CMK (cell line): ENCODE measurements around the gene CCNG2.
A peak's percentile ranks its signal among the peaks of the same experiment; 100 is the strongest.

Experiments
- DNase-seq: peaks from one replicate; pipeline ENCODE4 v3.0.0-alpha.2; 2010; ENCODE audit warnings: low read depth

Gene CCNG2

GRCh38 chr4:77147079-77147782, 9.8 kb upstream of the CCNG2 start:
- DNase-seq: no peak

- DNase-seq: no peak
These were observed 8.9 kb upstream of the CCNG2 start for GRCh38 chr4:77148078-77148477.

- DNase-seq: no peak
These were observed 7.2 kb upstream of the CCNG2 start for GRCh38 chr4:77149789-77150188.

- DNase-seq: no peak
These were observed 5.8 kb upstream of the CCNG2 start for GRCh38 chr4:77151241-77151640.

- DNase-seq: no peak
These were observed 4.6 kb upstream of the CCNG2 start for GRCh38 chr4:77152421-77152820.

GRCh38 chr4:77153006-77153405, 4.0 kb upstream of the CCNG2 start:
- no peak for DNase-seq

- no peak for DNase-seq
These were observed 2.9 kb upstream of the CCNG2 start for GRCh38 chr4:77154065-77154464.

GRCh38 chr4:77154761-77155499, 2.1 kb upstream of the CCNG2 start:
- DNase-seq: no peak

- DNase-seq: no peak
These were observed 1.2 kb upstream of the CCNG2 start for GRCh38 chr4:77155631-77156452.

GRCh38 chr4:77156533-77156911, 485 bp upstream of the CCNG2 start:
- DNase-seq: peak; percentile 91

GRCh38 chr4:77157859-77158486, 966 bp downstream of the CCNG2 start:
- peak; percentile 62 for DNase-seq

- no peak for DNase-seq
These were observed 1.5 kb downstream of the CCNG2 start for GRCh38 chr4:77158487-77158861.

GRCh38 chr4:77159806-77160205, 2.8 kb downstream of the CCNG2 start:
- DNase-seq: no peak

- DNase-seq: no peak
These were observed 6.6 kb downstream of the CCNG2 start for GRCh38 chr4:77163641-77164040.

- no peak for DNase-seq
These were observed 10.2 kb downstream of the CCNG2 start for GRCh38 chr4:77167173-77167572.

- no peak for DNase-seq
These were observed 10.9 kb downstream of the CCNG2 start for GRCh38 chr4:77167866-77168265.

- no peak for DNase-seq
These were observed 12.5 kb downstream of the CCNG2 start for GRCh38 chr4:77169481-77169880.

GRCh38 chr4:77170926-77171325, 13.9 kb downstream of the CCNG2 start:
- DNase-seq: no peak

- DNase-seq: no peak
These were observed 15.3 kb downstream of the CCNG2 start for GRCh38 chr4:77172336-77172735.

GRCh38 chr4:77174426-77174825, 17.4 kb downstream of the CCNG2 start:
- no peak for DNase-seq

- DNase-seq: no peak
These were observed 18.2 kb downstream of the CCNG2 start for GRCh38 chr4:77175201-77175611.

- DNase-seq: no peak
These were observed 19.6 kb downstream of the CCNG2 start for GRCh38 chr4:77176640-77177039.
